ENCODE measurements around the gene MYO6.

GRCh38 chr6:75761489-75761888 lies 12.4 kb downstream of the MYO6 start:
- no peak for TF ChIP-seq EZH2 (IDR thresholded peaks at IDR 0.05; ENCODE audit: insufficient read depth, poor library complexity, severe bottlenecking)
- TF ChIP-seq EZH2phosphoT487 (IDR thresholded peaks at IDR 0.05; ENCODE audit: insufficient read depth, low read depth): no peak
